ENCODE data around the gene RELL1.

RELL1 gene

GRCh38 chr4:37686373-37687193 is at the start of gene RELL1:
Gene RELL1, minus strand, starts transcription at chr4:37686376. Its CDS starts 89 bp downstream, at chr4:37686287.
- DNase-seq (ENCODE audit: low read depth, low spot score), result peak; percentile 100

DNA sequence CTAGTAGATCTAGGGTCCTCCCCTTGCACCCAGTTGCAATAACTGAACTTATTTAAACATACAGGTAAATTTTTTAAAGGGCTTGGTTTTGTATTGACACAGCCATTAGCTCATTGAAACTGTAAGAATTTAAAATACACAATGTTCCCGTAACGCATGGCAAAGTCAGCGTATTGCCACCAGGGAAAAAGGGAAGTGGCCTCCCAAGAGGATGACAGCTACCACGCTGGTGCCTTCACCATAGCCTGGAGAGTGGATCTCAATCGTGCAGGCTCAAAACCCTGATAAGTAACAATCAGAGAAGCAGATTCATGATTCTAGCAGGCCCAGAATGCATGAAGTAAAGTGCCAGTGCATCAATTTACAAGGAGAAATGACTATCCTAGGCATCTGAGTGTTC is 49.4 kb upstream of the RELL1 start:
- no peak for DNase-seq (ENCODE audit: low read depth, low spot score)

- DNase-seq (ENCODE audit: low read depth, low spot score), result no peak
These were observed 48.8 kb upstream of the RELL1 start for GRCh38 chr4:37734989-37735388.

DNA sequence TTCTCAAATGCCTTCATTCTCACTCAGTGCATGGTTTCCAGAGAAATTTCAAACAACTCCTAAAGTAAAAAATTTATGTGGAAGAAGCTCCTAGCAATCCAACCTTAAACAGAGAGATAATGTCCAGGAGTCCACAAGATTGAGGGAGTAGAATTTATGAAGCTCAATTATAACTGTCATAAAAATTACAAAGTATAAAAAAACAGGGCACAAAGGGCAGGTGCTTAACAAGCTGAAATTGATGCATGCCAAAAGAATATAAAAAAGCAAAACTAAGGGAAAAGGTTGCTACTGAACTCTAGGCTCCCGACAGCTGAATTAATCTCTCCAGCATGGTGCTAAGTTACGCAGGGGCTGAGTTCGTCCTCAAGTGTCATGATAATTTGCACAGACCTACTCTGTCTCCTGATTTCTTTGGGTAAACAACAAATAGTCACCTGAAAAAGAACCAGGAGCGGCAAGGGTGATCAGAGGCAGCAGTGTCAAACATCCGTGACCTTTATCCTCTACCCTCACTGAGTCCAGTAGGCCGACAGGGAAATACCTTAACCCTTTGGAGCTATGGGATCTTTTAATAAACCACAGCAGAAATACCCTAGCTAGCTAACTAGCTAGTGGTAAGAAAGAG is 47.2 kb upstream of the RELL1 start:
- no peak for DNase-seq (ENCODE audit: low read depth, low spot score)

- DNase-seq (ENCODE audit: low read depth, low spot score), result no peak
These were observed 46.5 kb upstream of the RELL1 start for GRCh38 chr4:37732526-37733186.

DNA sequence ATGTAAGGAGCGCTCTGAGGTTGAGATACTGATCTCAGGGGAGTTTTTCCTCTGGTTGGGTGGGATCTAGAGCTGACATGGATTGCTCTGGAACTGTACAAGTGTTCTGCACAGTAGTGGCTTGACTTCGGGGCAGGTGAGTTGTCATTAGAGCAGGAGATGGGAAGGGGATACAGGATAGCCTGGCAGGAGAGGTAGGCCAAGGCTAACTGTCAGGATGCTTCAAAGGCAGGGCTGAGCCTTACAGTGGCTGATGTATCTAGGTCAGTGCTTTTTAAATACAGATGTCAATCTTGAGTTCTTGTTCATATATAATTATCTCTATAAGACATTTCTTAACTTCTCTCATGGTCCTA is 43.5 kb upstream of the RELL1 start:
- no peak for DNase-seq (ENCODE audit: low read depth, low spot score)

- DNase-seq (ENCODE audit: low read depth, low spot score), result no peak
These were observed 41.9 kb upstream of the RELL1 start for GRCh38 chr4:37728064-37728463.

DNA sequence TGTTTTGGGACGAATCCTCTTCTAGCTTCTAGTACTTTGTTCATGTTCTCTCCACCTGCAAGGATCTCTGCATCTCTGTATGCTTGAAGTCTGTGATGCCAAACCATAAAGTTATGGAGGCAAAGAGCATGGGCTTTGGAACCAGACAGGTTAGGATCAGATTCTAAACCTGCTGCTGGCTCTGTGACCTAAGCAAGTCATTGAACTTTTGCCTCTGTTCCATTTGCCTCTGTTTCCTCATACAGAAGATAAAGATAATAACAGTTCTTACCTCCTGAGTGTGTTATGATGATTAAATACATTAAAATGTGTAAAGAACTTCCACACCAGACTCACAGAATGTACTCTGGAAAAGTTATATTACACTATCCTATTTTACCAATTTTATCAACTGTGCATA is 41.5 kb upstream of the RELL1 start:
- DNase-seq (ENCODE audit: low read depth, low spot score), result no peak

DNA sequence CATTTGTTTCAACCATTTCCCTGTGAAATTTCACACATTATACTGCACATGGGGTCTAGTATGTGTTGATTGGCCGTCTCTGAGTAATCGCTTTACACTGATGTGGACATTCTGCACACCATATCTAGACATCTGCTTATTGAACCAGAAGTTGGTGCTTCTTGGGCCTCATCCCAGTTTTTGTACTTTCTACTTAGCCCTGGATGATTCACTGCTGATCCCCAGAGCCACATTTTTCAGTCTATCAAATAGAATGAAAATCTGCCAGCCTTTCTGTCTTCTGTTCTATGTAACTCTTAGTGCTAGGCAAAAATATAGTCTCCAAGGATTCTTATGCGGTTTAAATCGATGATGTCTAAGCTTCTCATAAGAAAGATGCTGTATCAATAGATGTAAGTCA is 40.5 kb upstream of the RELL1 start:
- DNase-seq (ENCODE audit: low read depth, low spot score), result peak; percentile 87

DNA sequence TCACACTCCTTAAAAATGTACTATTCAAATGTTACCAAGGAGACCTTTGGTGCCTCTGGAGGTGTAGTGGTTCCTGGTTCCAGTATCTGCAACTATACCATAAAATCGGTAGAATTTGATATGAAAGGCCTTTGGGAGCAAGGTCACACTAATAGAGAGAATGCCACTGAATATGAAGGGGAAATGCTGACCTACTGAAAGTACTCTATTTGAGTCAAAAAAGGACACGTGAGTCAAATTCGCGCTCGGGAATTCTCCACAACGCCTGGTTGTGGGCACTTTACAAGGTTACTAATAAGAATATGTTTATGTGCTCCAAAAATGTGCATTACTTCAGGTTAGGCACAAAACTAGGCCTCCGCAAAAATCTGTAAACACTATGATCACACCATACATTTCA is 39.5 kb upstream of the RELL1 start:
- no peak for DNase-seq (ENCODE audit: low read depth, low spot score)

GRCh38 chr4:37723067-37723466 is 36.9 kb upstream of the RELL1 start:
- no peak for DNase-seq (ENCODE audit: low read depth, low spot score)

DNA sequence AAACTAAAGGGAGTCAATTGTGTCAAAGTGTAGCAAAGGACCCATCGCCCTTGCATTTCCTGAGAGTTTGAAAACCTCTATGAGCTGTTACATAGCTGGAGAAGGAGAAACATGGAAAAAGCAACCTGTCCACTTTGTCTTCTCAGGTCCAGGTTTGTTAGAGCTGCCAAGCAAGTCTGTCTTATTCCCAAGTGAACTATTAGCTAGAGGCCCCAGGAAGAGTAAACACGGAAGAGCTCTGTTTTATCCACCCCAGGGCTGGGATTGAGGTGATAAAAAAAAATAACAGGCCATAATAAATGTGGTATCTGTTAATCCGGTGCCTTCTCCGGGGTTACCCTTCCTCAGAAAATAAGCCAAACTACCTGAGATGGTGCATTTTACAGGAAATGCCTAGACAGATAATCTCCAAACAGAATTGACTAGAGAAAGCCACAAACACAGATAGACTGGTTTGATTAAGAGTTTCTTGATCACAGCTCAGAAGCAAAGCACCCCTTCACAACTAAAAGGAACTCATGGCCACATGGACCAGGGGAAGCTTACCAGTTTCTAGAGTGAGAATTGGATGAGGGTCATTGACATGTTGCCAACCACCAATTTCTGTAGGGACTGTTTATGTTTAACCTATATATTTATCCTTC is 35.9 kb upstream of the RELL1 start:
- no peak for DNase-seq (ENCODE audit: low read depth, low spot score)

DNA sequence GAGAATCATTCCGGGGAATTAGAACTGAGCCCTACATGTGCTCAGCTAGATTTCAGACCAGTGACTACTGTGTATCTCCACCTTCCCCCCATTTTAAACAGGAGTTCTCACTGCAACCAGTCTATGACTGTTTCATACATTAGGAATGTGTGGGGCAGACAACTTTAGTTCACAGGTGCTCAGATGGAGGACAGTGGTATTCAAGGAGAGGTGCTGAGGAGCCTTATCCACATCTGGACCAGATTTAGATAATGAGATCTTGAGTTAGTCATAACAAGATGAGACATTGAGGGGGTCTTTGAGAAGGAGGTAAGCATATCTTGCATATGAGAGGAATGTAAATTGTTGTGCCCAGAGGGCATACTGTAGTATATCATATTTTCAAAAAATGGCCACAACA is 32.8 kb upstream of the RELL1 start:
- DNase-seq (ENCODE audit: low read depth, low spot score), result no peak

- DNase-seq (ENCODE audit: low read depth, low spot score), result peak; percentile 39
These were observed 31.4 kb upstream of the RELL1 start for GRCh38 chr4:37717576-37717975.

- DNase-seq (ENCODE audit: low read depth, low spot score), result peak; percentile 20
These were observed 29.8 kb upstream of the RELL1 start for GRCh38 chr4:37715889-37716402.

DNA sequence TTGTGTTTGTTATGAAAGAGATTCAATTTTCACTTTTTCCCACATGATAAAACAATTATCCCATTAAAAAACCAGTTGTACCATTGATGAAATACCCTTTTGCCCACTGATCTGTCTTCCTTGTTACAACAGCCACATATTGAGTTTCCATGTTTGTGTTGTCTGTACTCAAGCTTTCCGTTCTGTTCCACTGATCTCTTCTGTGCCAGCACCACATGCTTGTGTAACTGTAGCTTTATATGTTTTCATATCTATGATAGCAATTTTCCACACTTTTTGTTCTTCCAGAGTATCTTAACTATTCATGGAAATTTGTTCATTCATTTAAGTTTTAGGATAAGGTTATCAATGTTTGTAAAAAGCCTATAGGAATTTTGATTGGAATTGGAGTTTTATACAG is 24.3 kb upstream of the RELL1 start:
- DNase-seq (ENCODE audit: low read depth, low spot score), result no peak

GRCh38 chr4:37706032-37706431 is 19.9 kb upstream of the RELL1 start:
- DNase-seq (ENCODE audit: low read depth, low spot score), result no peak

DNA sequence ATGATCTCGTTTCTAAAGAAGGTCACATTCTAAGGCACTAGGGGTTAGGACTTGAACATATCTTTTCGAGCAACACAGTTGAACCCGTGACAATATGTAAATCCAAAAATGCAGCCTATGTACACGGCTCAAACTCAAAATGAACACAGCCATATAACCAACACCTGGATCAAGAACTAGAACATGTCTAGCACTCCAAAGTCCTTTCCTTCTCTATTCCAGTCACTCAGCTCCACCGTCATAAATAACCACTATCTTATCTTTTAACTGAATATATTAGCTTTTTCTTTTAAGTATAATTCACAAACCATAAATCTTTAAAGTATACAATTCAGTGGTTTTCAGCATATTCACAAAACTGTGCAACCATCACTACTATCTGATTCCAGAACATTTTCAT is 19.4 kb upstream of the RELL1 start:
- DNase-seq (ENCODE audit: low read depth, low spot score), result no peak

DNA sequence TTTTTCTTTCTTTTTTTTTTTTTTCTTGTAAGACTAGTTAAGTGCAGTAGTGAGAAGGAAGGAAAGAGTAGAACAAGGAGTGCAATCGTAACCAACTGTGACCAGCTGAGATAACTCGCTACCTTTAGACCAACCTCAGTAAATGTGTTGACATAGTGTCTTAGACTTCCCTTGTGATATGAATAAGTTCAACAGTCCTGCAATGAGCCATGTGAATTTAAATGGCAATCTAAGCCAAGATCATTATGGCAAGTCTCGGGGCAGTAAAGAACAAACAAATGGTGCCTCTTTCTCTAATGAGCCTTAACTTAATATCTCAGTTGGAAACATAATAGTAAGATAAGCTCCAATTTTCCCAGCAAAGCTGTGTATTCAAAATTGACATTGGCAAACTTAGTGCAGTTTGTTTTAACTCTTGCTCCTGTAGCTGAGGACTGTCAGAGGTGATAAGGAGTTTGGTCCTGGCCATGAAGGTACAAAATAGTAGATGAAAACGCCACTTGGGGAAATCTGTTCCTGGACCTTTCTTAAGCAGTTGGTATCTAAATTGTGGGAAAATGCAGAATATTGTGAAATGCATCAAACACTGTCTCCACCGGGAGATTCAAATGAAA is 13.8 kb upstream of the RELL1 start:
- no peak for DNase-seq (ENCODE audit: low read depth, low spot score)

DNA sequence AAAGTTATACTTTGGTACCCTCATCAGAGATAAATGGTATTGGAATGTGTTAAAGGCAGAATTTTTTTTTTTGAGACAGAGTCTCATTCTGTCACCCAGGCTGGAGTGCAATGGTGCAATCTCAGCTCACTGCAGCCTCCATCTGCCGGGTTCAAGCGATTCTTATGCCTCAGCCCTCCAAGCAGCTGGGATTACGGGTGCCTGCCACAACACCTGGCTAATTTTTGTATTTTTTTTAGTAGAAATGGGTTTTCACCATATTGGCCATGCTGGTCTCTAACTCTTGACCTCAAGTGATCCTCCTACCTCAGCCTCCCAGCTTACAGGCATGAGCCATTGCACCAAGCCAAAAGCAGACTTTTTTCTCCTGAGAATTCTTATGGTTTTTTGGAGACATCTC is 11.4 kb upstream of the RELL1 start:
- DNase-seq (ENCODE audit: low read depth, low spot score), result no peak

DNA sequence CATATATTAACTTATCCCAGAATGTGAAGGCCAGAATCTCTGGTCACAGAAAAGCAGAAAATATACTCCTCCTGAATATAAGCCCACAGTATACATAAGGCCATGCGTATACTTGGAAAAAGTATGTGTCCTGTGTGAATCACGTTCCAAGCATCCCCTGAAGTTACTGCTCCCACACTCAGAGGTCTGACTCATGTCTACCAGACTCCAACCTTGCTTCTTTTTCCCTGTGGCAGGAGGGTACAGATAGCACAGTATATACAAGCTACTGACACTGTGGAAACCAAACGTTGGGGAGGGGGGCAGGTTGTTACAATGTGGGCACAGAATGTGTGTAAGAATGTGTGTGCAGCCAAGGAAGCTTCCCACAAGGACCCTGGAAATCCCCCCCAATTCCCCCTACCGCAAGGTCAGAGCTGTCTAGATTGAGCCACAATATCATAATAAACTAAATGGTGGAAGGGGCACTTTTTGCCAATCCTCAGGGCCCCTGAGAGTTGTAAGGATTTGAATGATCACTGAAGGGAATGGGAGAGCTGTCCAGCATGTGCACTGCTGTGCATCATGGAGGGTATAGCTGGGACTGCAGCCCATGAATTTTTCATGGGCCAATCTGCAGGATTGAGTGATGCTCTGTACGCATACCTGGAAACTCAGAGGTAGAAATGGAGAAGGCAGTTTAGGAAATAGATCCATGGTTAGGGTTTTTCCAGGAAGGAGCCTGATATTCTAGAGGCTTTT is 7.4 kb upstream of the RELL1 start:
- DNase-seq (ENCODE audit: low read depth, low spot score), result peak; percentile 80

Measured in astrocyte of the hippocampus (primary cell).